ENCODE data around the gene NOX3.

DNA sequence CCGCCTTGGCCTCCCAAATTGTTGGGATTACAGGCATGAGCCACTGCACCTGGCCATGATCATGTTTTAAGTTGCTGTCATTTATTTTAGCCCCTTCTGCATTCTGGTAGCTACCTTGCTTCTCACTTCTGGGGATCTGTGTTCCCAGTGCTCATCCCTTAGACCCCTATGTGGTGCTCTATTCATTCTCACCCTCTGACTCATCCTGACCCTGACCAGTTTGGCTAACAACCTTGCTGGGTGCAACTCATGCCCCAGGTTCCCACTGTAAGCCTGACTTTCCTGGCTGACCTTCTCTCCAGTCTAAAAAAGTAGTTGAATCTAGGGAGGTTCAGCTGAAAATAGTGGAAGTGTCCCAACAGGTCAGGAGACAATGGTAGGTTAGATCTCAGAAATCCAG lies 47.4 kb downstream of the NOX3 start:
- TF ChIP-seq EZH2 (IDR thresholded peaks at IDR 0.05; ENCODE audit: insufficient read depth, poor library complexity, severe bottlenecking) (no peak), EZH2phosphoT487 (IDR thresholded peaks at IDR 0.05; ENCODE audit: insufficient read depth, low read depth) (no peak)

Measured in GM23248 (cell line).